CD4-positive, alpha-beta memory T cell (primary cell): Measurements from ENCODE around the gene PREX1. TPM values are rescaled to one million over a fixed set of nuclear protein-coding genes. Genes with fewer than 3 reads are reported as not detected.

Experiments
- CTCF ChIA-PET: fragments of 350-600 bp; sonication (Branson Sonifier 250); formaldehyde crosslinking; loops from one replicate; lab custom pipeline; 2021; ENCODE audit warnings: inconsistent platforms; ENCODE audit not compliant: partially characterized antibody; lab: Charles Lee
- POLR2A ChIA-PET: fragments of 350-600 bp; sonication (Branson Sonifier 250); formaldehyde crosslinking; loops from one replicate; lab custom pipeline; 2021; ENCODE audit not compliant: partially characterized antibody; lab: Charles Lee
- DNase-seq, 5 donors: peaks; one replicate each; pipeline versions ENCODE4 v3.0.0 to v3.0.0-alpha.2; 2020 to 2022; ENCODE audit warnings: mixed read lengths in 1 of 5
- H3K27ac ChIP-seq: one replicate; pipeline ENCODE4 v1.7.0; 2013; ENCODE audit warnings: low read depth, low read length
- H3K27me3 ChIP-seq: 2 replicates; pipeline ENCODE4 v1.7.0; 2013; ENCODE audit warnings: mild to moderate bottlenecking, low read length, moderate library complexity; ENCODE audit not compliant: insufficient read depth
- H3K36me3 ChIP-seq: 2 replicates; pipeline ENCODE4 v1.7.0; 2013; ENCODE audit warnings: mild to moderate bottlenecking, low read length, moderate library complexity; ENCODE audit not compliant: insufficient read depth
- H3K4me1 ChIP-seq: 2 replicates; pipeline ENCODE4 v1.7.0; 2013; ENCODE audit warnings: mild to moderate bottlenecking, low read length, moderate library complexity; ENCODE audit not compliant: insufficient read depth
- H3K4me3 ChIP-seq, 2 donors: one replicate each; pipeline ENCODE4 v1.7.0; 2013; ENCODE audit warnings: low read length in 2 of 2, mild to moderate bottlenecking in 1 of 2
- H3K9me3 ChIP-seq, 2 donors: one replicate each; pipeline ENCODE4 v1.7.0; 2013; ENCODE audit warnings: low read length in 2 of 2, control low read depth in 1 of 2; ENCODE audit not compliant: control insufficient read depth in 1 of 2
- H3K27ac Mint-ChIP-seq, 7 donors: one replicate each; pipeline ENCODE4 v1.8.0; 2020 to 2021; ENCODE audit warnings: mixed read lengths in 7 of 7, mild to moderate bottlenecking in 6 of 7, inconsistent platforms in 3 of 7, moderate library complexity in 3 of 7
- H3K27me3 Mint-ChIP-seq, 2 donors: one replicate each; pipeline ENCODE4 v1.8.0; 2020 to 2021; ENCODE audit warnings: mixed read lengths in 2 of 2
- H3K36me3 Mint-ChIP-seq, 2 donors: one replicate each; pipeline ENCODE4 v1.8.0; 2020 to 2021; ENCODE audit warnings: mixed read lengths in 2 of 2, inconsistent platforms in 1 of 2, mild to moderate bottlenecking in 1 of 2
- H3K4me1 Mint-ChIP-seq, 4 donors: one replicate each; pipeline ENCODE4 v1.8.0; 2020 to 2021; ENCODE audit warnings: mixed read lengths in 4 of 4, mild to moderate bottlenecking in 1 of 4
- H3K4me3 Mint-ChIP-seq, 8 donors: one replicate each; pipeline ENCODE4 v1.8.0; 2020 to 2021; ENCODE audit warnings: mixed read lengths in 8 of 8, mild to moderate bottlenecking in 7 of 8, moderate library complexity in 6 of 8, inconsistent platforms in 3 of 8
- H3K9me3 Mint-ChIP-seq, 8 donors: one replicate each; pipeline ENCODE4 v1.8.0; 2020 to 2021; ENCODE audit warnings: mixed read lengths in 8 of 8, mild to moderate bottlenecking in 5 of 8, inconsistent platforms in 3 of 8, moderate library complexity in 1 of 8
- intact Hi-C: fragments of 100-400 bp; cut with micrococcal nuclease; formaldehyde crosslinking; loops from one replicate; pipeline ENCODE4 v1.15.1; 2023
- polyA plus RNA-seq, 2 donors: library from polyadenylated mRNA; unstranded; fragments of 300-500 nt; fragmentation: Illumina TruSeq; gene quantifications; one replicate each; pipeline ENCODE4 v1.2.3, GENCODE V29; 2021
- total RNA-seq, 2 experiments: library from RNA; stranded (reverse); gene quantifications; one replicate each; pipeline ENCODE4 v1.2.3, GENCODE V29; 2021

PREX1 gene
- total and polyA plus RNA-seq, 4 experiments from 2014 or later = 10.6 to 165 (median 122) TPM

DNA sequence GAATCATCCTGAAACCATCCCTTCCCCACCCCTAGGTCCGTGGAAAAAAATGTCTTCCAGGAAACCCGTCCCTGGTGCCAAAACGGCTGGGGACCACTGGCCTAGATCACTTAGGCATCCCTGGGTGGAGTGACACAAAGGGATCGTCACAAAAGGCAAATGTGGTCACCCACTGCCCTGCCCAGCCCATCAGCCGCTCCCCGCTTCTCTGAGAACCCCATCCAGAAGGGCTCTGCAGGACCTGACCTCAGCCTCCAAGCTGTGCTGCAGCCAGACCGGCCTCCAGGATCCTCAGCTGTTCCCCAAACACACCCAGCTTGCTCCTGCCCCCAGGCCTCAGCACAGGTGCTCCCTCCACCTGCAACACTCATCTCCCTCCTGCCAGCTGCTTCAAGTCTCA, 61.6 kb downstream of the PREX1 start:
- H3K36me3 Mint-ChIP-seq = peaks cover 23 to 24% of the 10 kb centered on the region in 2 donors

GRCh38 chr20:48765359-48765758, 62.4 kb downstream of the PREX1 start:
- Mint-ChIP-seq H3K27ac (peak overlapping the region; percentile 75 to 98 (median 89)), H3K4me3 (peak overlapping the region in 3 of 8 donors; percentile 28 to 59 (median 29)), H3K27me3 (no peaks in the 10 kb centered on the region), H3K9me3 (peaks cover 0 to 4% (median 0%) of the 10 kb centered on the region in 8 donors), H3K4me1 (peaks cover 65 to 97% (median 83%) of the 10 kb centered on the region in 4 donors), H3K36me3 (peaks cover 23 to 26% of the 10 kb centered on the region in 2 donors)
- intact Hi-C loops = no loop called here
- no peaks in the 10 kb centered on the region for H3K9me3 ChIP-seq
- POLR2A ChIA-PET = interaction anchor here (0.9 kb wide), 1 partner anchor 58 kb away, joined by 4 read pairs; no protein-coding TSS in a partner anchor
- DNase-seq = no peak
- H3K4me3 ChIP-seq = no peak overlapping the region
- no peaks in the 10 kb centered on the region for H3K36me3 ChIP-seq
- CTCF ChIA-PET = no interaction called here
- peak overlapping the region; percentile 33 for H3K27ac ChIP-seq
- no peaks in the 10 kb centered on the region for H3K27me3 ChIP-seq
- H3K4me1 ChIP-seq = peaks cover 92% of the 10 kb centered on the region

More for the DNA sequence above, 61.6 kb downstream of the PREX1 start:
- H3K36me3 ChIP-seq = no peaks in the 10 kb centered on the region
- peaks cover 92% of the 10 kb centered on the region for H3K4me1 ChIP-seq
- no peaks in the 10 kb centered on the region for H3K9me3 ChIP-seq
- H3K4me3 Mint-ChIP-seq = peak overlapping the region; percentile 23 to 62 (median 40)
- peaks cover 0 to 4% (median 0%) of the 10 kb centered on the region in 8 donors for H3K9me3 Mint-ChIP-seq
- no peaks in the 10 kb centered on the region for H3K27me3 Mint-ChIP-seq
- no peak for DNase-seq
- no peak overlapping the region for H3K4me3 ChIP-seq
- H3K27ac Mint-ChIP-seq = peak overlapping the region; percentile 68 to 98 (median 96)
- intact Hi-C loops = no loop called here
- POLR2A ChIA-PET = interaction anchor here (1.1 kb wide), 1 partner anchor 59 kb away, joined by 5 read pairs; no protein-coding TSS in a partner anchor
- peaks cover 56 to 97% (median 82%) of the 10 kb centered on the region in 4 donors for H3K4me1 Mint-ChIP-seq
- CTCF ChIA-PET = no interaction called here
- peak overlapping the region; percentile 83 for H3K27ac ChIP-seq
- no peaks in the 10 kb centered on the region for H3K27me3 ChIP-seq

DNA sequence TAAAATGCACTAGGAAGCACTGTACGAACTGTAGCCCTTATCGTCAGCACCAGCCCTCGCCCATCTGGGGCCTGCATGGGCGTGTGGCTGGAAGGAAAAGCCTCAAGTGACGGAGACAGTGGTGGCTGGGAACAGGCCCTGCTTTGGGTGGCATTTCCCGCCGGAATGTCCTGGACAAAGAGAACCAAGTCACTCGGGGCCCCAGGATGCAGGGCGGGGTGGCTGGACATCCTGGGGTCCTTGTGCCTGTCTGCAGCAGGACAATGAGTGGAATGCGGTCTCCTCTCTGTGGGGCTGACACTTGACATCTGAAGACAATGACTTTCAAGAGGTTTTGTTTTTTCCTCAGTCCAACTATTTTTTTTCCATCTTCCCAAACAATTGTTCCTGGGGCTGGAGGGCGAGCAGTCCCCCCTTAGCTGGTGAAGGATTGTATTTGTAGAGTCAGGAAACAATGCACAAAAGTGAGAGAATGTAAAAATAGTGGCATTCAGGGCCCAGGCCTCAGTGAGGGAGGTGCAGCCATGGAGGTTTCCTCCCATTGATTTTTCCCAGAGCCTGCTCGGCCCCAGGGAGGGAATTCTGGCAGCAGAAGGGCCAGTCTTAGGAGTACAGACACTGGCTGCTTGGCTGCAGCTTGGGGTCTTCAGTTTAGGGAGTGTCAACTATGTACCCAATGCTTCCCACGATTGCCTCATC, 64.4 kb downstream of the PREX1 start:
- Histone ChIP-seq H3K27ac (no peak overlapping the region), H3K4me3 (no peak overlapping the region), H3K36me3 (no peaks in the 10 kb centered on the region), H3K9me3 (no peaks in the 10 kb centered on the region), H3K27me3 (no peaks in the 10 kb centered on the region), H3K4me1 (peaks cover 92% of the 10 kb centered on the region)
- H3K36me3 Mint-ChIP-seq = peaks cover 23% of the 10 kb centered on the region in 2 donors
- POLR2A ChIA-PET = interaction anchor here (0.6 to 5.1 kb wide), 6 partner anchors 34 to 943 kb away, joined by 3 to 44 read pairs (median 4); partner anchors contain the start of gene PREX1
- intact Hi-C loops = loop anchor here (5.0 kb wide), 1 partner anchor 46 kb away; no protein-coding TSS in a partner anchor
- peak overlapping the region in 3 of 8 donors; percentile 33 to 60 (median 40) for H3K4me3 Mint-ChIP-seq
- no peak for DNase-seq
- CTCF ChIA-PET = no interaction called here
- peaks cover 0 to 4% (median 0%) of the 10 kb centered on the region in 8 donors for H3K9me3 Mint-ChIP-seq
- H3K27ac Mint-ChIP-seq = peak overlapping the region; percentile 84 to 98 (median 87)
- no peaks in the 10 kb centered on the region for H3K27me3 Mint-ChIP-seq
- peaks cover 64 to 97% (median 83%) of the 10 kb centered on the region in 4 donors for H3K4me1 Mint-ChIP-seq

GRCh38 chr20:48761874-48762273, 65.9 kb downstream of the PREX1 start:
- DNase-seq = no peak
- Mint-ChIP-seq H3K9me3 (peaks cover 0 to 4% (median 0%) of the 10 kb centered on the region in 8 donors), H3K27me3 (no peaks in the 10 kb centered on the region), H3K27ac (peak overlapping the region; percentile 87 to 99 (median 98)), H3K4me1 (peaks cover 63 to 97% (median 83%) of the 10 kb centered on the region in 4 donors), H3K36me3 (peaks cover 19 to 21% of the 10 kb centered on the region in 2 donors), H3K4me3 (peak overlapping the region in 7 of 8 donors; percentile 61 to 89 (median 87))
- Histone ChIP-seq H3K27ac (peak overlapping the region; percentile 86), H3K36me3 (peaks cover 6% of the 10 kb centered on the region), H3K27me3 (no peaks in the 10 kb centered on the region), H3K4me3 (peak overlapping the region in 1 of 2 donors; percentile 54), H3K4me1 (peaks cover 92% of the 10 kb centered on the region), H3K9me3 (no peaks in the 10 kb centered on the region)
- intact Hi-C loops = loop anchor here (5.0 kb wide), 1 partner anchor 45 kb away; no protein-coding TSS in a partner anchor
- ChIA-PET CTCF (interaction anchor here (0.7 kb wide), 2 partner anchors 11 to 25 kb away, joined by 3 to 4 read pairs; no protein-coding TSS in a partner anchor), POLR2A (interaction anchor here (0.6 to 5.1 kb wide), 11 partner anchors 8 to 65 kb away, joined by 3 to 44 read pairs (median 5); partner anchors contain the start of gene PREX1)

- H3K27ac Mint-ChIP-seq = peak overlapping the region; percentile 87 to 99 (median 98)
- peak; percentile 46 to 82 (median 54) for DNase-seq
- H3K4me3 Mint-ChIP-seq = peak overlapping the region; percentile 70 to 89 (median 85)
- POLR2A ChIA-PET = interaction anchor here (0.6 to 5.1 kb wide), 14 partner anchors 9 to 66 kb away, joined by 3 to 44 read pairs (median 4); partner anchors contain the start of gene PREX1
- no peaks in the 10 kb centered on the region for H3K27me3 ChIP-seq
- peaks cover 64 to 97% (median 83%) of the 10 kb centered on the region in 4 donors for H3K4me1 Mint-ChIP-seq
- H3K27me3 Mint-ChIP-seq = no peaks in the 10 kb centered on the region
- CTCF ChIA-PET = interaction anchor here (1.3 kb wide), 1 partner anchor 116 kb away, joined by 3 read pairs; no protein-coding TSS in a partner anchor
- intact Hi-C loops = loop anchor here (5.0 kb wide), 1 partner anchor 44 kb away; no protein-coding TSS in a partner anchor
- H3K9me3 Mint-ChIP-seq = peaks cover 0 to 4% (median 0%) of the 10 kb centered on the region in 8 donors
- H3K4me1 ChIP-seq = peaks cover 89% of the 10 kb centered on the region
- H3K9me3 ChIP-seq = no peaks in the 10 kb centered on the region
- H3K36me3 Mint-ChIP-seq = peaks cover 24 to 25% of the 10 kb centered on the region in 2 donors
- H3K27ac ChIP-seq = peak overlapping the region; percentile 86
- peaks cover 6% of the 10 kb centered on the region for H3K36me3 ChIP-seq
- peak overlapping the region; percentile 20 to 54 for H3K4me3 ChIP-seq
These were observed 66.6 kb downstream of the PREX1 start for GRCh38 chr20:48761023-48761785.

- no peaks in the 10 kb centered on the region for H3K27me3 ChIP-seq
- H3K27ac Mint-ChIP-seq = peak overlapping the region; percentile 87 to 99 (median 98)
- DNase-seq = peak; percentile 82 to 92 (median 84)
- H3K4me1 Mint-ChIP-seq = peaks cover 64 to 97% (median 82%) of the 10 kb centered on the region in 4 donors
- ChIA-PET CTCF (interaction anchor here (1.1 to 1.8 kb wide), 4 partner anchors 9 to 116 kb away, joined by 3 to 4 read pairs (median 4); no protein-coding TSS in a partner anchor), POLR2A (interaction anchor here (0.9 to 5.1 kb wide), 14 partner anchors 9 to 66 kb away, joined by 3 to 44 read pairs (median 5); partner anchors contain the start of gene PREX1)
- H3K9me3 ChIP-seq = no peaks in the 10 kb centered on the region
- intact Hi-C loops = loop anchor here (1.0 to 5.0 kb wide), 5 partner anchors 9 to 68 kb away; no protein-coding TSS in a partner anchor
- peaks cover 0 to 4% (median under 1%) of the 10 kb centered on the region in 8 donors for H3K9me3 Mint-ChIP-seq
- peak overlapping the region; percentile 70 to 89 (median 85) for H3K4me3 Mint-ChIP-seq
- H3K4me3 ChIP-seq = peak overlapping the region; percentile 20 to 54
- H3K27me3 Mint-ChIP-seq = no peaks in the 10 kb centered on the region
- peaks cover 6% of the 10 kb centered on the region for H3K36me3 ChIP-seq
- H3K36me3 Mint-ChIP-seq = peaks cover 28 to 31% of the 10 kb centered on the region in 2 donors
- peak overlapping the region; percentile 86 for H3K27ac ChIP-seq
- H3K4me1 ChIP-seq = peaks cover 87% of the 10 kb centered on the region
These were observed 67.3 kb downstream of the PREX1 start for GRCh38 chr20:48760403-48760983.
